Measurements from ENCODE around the gene STARD4. TPM values are rescaled to one million over a fixed set of nuclear protein-coding genes. Genes with fewer than 3 reads are reported as not detected.

The STARD4 gene
- total and polyA plus RNA-seq, 9 of the 15 experiments (the other 6 are each of a cell fraction or from before 2014, with no cell fraction given) = 28.4 to 88.0 (median 34.0) TPM

GRCh38 chr5:111512375-111513130 is at the start of gene STARD4 (continued):
- TF ChIP-seq ZNF395 (CRISPR knock-in tag; IDR thresholded peaks at IDR 0.05) = no peak
- no peak for TF ChIP-seq RBM17 (IDR thresholded peaks at IDR 0.05; ENCODE audit: borderline replicate concordance, low read depth, low read length)
- 0 out of 2 replicates have a peak, but pooled peaks have one; percentile 34 for TF ChIP-seq BCOR (IDR thresholded peaks at IDR 0.05)
- TF ChIP-seq, protein P1, sequence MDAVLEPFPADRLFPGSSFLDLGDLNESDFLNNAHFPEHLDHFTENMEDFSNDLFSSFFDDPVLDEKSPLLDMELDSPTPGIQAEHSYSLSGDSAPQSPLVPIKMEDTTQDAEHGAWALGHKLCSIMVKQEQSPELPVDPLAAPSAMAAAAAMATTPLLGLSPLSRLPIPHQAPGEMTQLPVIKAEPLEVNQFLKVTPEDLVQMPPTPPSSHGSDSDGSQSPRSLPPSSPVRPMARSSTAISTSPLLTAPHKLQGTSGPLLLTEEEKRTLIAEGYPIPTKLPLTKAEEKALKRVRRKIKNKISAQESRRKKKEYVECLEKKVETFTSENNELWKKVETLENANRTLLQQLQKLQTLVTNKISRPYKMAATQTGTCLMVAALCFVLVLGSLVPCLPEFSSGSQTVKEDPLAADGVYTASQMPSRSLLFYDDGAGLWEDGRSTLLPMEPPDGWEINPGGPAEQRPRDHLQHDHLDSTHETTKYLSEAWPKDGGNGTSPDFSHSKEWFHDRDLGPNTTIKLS (IDR thresholded peaks at IDR 0.05; ENCODE audit: borderline replicate concordance, low read depth) = peak; percentile 49; the same call in 1 of the 2 replicates
- TF ChIP-seq POU5F1 (IDR thresholded peaks at IDR 0.05; ENCODE audit: borderline replicate concordance, low read depth, low read length, partially characterized antibody) = no peak
- TF ChIP-seq RBFOX2 (IDR thresholded peaks at IDR 0.05; ENCODE audit: low read depth, low read length) = peak; percentile 99
- peak; percentile 39 to 49; a peak in 2 of 4 replicates for TF ChIP-seq FOXK2 (conservative IDR thresholded peaks at IDR 0.05 in 1 of 2, IDR thresholded peaks at IDR 0.05 in 1 of 2; ENCODE audit: low read depth in 2 of 2)
- TF ChIP-seq, protein P2, sequence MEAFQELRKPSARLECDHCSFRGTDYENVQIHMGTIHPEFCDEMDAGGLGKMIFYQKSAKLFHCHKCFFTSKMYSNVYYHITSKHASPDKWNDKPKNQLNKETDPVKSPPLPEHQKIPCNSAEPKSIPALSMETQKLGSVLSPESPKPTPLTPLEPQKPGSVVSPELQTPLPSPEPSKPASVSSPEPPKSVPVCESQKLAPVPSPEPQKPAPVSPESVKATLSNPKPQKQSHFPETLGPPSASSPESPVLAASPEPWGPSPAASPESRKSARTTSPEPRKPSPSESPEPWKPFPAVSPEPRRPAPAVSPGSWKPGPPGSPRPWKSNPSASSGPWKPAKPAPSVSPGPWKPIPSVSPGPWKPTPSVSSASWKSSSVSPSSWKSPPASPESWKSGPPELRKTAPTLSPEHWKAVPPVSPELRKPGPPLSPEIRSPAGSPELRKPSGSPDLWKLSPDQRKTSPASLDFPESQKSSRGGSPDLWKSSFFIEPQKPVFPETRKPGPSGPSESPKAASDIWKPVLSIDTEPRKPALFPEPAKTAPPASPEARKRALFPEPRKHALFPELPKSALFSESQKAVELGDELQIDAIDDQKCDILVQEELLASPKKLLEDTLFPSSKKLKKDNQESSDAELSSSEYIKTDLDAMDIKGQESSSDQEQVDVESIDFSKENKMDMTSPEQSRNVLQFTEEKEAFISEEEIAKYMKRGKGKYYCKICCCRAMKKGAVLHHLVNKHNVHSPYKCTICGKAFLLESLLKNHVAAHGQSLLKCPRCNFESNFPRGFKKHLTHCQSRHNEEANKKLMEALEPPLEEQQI (IDR thresholded peaks at IDR 0.05) = no peak; the same call in 1 of the 2 replicates
- no peak for TF ChIP-seq PTTG1 (tag; IDR thresholded peaks at IDR 0.05; ENCODE audit: low read depth)
- no peak for TF ChIP-seq ZEB2 (IDR thresholded peaks at IDR 0.05)
- no peak for TF ChIP-seq ZNF717 (CRISPR knock-in tag; IDR thresholded peaks at IDR 0.05)
- TF ChIP-seq ZNF253 (CRISPR knock-in tag; conservative IDR thresholded peaks at IDR 0.05) = no peak
- TF ChIP-seq FIP1L1 (IDR thresholded peaks at IDR 0.05; ENCODE audit: low read depth, low read length, poor library complexity, severe bottlenecking) = peak; percentile 76
- TF ChIP-seq RFX7 (CRISPR knock-in tag; IDR thresholded peaks at IDR 0.05) = 0 out of 2 replicates have a peak, but pooled peaks have one; percentile 31
- peak; percentile 63; the same call in 1 of the 2 replicates for TF ChIP-seq LEF1 (IDR thresholded peaks at IDR 0.05)
- TF ChIP-seq BRF2 (IDR thresholded peaks at IDR 0.05; ENCODE audit: borderline replicate concordance, insufficient read depth, insufficient read length) = no peak
- TF ChIP-seq NFE2L1 (tag; IDR thresholded peaks at IDR 0.05; ENCODE audit: borderline replicate concordance, low read depth) = no peak
- no peak for TF ChIP-seq BDP1 (IDR thresholded peaks at IDR 0.05; ENCODE audit: insufficient read depth, insufficient read length)

All from K562 (cell line).